Measurements from ENCODE around the gene ADAMTS15. TPM values are rescaled to one million over a fixed set of nuclear protein-coding genes. Genes with fewer than 3 reads are reported as not detected.

Gene ADAMTS15
- total RNA-seq, 2 donors from 2014 or later = 10.8 to 14.1 TPM

- Histone ChIP-seq H3K36me3 (peaks cover 16% of the 10 kb centered on the region), H3K27ac (peak overlapping the region in 1 of 2 donors; percentile 35), H3K9me3 (no peaks in the 10 kb centered on the region), H3K4me3 (peak overlapping the region; percentile 35), H3K27me3 (replicated peaks; ENCODE audit: insufficient read depth) (no peaks in the 10 kb centered on the region), H3K4me1 (ENCODE audit: control insufficient read depth in 1 of 2, low read depth in 2 of 2) (peaks cover 5 to 35% of the 10 kb centered on the region in 2 donors)
- TF ChIP-seq CTCF (IDR thresholded peaks at IDR 0.05) = no peak
- DNase-seq (ENCODE audit: low spot score) (no peak), ATAC-seq (ENCODE audit: insufficient number of reproducible peaks, low FRiP score, low read depth) (no peak)
Observed at GRCh38 chr11:130458410-130458729, 9.9 kb downstream of the ADAMTS15 start.

GRCh38 chr11:130459521-130459920, 11.1 kb downstream of the ADAMTS15 start:
- no peak overlapping the region for H3K4me3 ChIP-seq
- no peaks in the 10 kb centered on the region for H3K9me3 ChIP-seq
- no peak for TF ChIP-seq CTCF (IDR thresholded peaks at IDR 0.05)
- DNase-seq (ENCODE audit: low spot score) (no peak), ATAC-seq (ENCODE audit: insufficient number of reproducible peaks, low FRiP score, low read depth) (no peak)
- no peak overlapping the region for H3K27ac ChIP-seq
- peaks cover 19% of the 10 kb centered on the region for H3K36me3 ChIP-seq
- no peaks in the 10 kb centered on the region for H3K27me3 ChIP-seq (replicated peaks; ENCODE audit: insufficient read depth)
- peaks cover 5 to 28% of the 10 kb centered on the region in 2 donors for H3K4me1 ChIP-seq (ENCODE audit: control insufficient read depth in 1 of 2, low read depth in 2 of 2)

GRCh38 chr11:130462101-130462885, 13.8 kb downstream of the ADAMTS15 start:
- DNase-seq (ENCODE audit: low spot score) = no peak
- Histone ChIP-seq H3K27ac (no peak overlapping the region), H3K4me3 (no peak overlapping the region), H3K27me3 (replicated peaks; ENCODE audit: insufficient read depth) (no peaks in the 10 kb centered on the region), H3K4me1 (ENCODE audit: control insufficient read depth in 1 of 2, low read depth in 2 of 2) (peaks cover 5 to 13% of the 10 kb centered on the region in 2 donors), H3K36me3 (peaks cover 29% of the 10 kb centered on the region), H3K9me3 (no peaks in the 10 kb centered on the region)
- no peak for ATAC-seq (ENCODE audit: insufficient number of reproducible peaks, low FRiP score, low read depth)
- TF ChIP-seq CTCF (IDR thresholded peaks at IDR 0.05) = no peak

GRCh38 chr11:130462931-130463330, 14.5 kb downstream of the ADAMTS15 start:
- H3K9me3 ChIP-seq = no peaks in the 10 kb centered on the region
- peaks cover 0 to 7% of the 10 kb centered on the region in 2 donors for H3K4me1 ChIP-seq (ENCODE audit: control insufficient read depth in 1 of 2, low read depth in 2 of 2)
- DNase-seq (ENCODE audit: low spot score) (no peak), ATAC-seq (ENCODE audit: insufficient number of reproducible peaks, low FRiP score, low read depth) (no peak)
- H3K27me3 ChIP-seq (replicated peaks; ENCODE audit: insufficient read depth) = no peaks in the 10 kb centered on the region
- no peak for TF ChIP-seq CTCF (IDR thresholded peaks at IDR 0.05)
- no peak overlapping the region for H3K4me3 ChIP-seq
- H3K27ac ChIP-seq = no peak overlapping the region
- H3K36me3 ChIP-seq = peaks cover 29% of the 10 kb centered on the region

GRCh38 chr11:130464291-130464812, 15.9 kb downstream of the ADAMTS15 start:
- Histone ChIP-seq H3K27me3 (replicated peaks; ENCODE audit: insufficient read depth) (no peaks in the 10 kb centered on the region), H3K4me1 (ENCODE audit: control insufficient read depth in 1 of 2, low read depth in 2 of 2) (no peaks in the 10 kb centered on the region), H3K36me3 (peaks cover 32% of the 10 kb centered on the region), H3K4me3 (no peak overlapping the region), H3K9me3 (no peaks in the 10 kb centered on the region), H3K27ac (no peak overlapping the region)
- ATAC-seq (ENCODE audit: insufficient number of reproducible peaks, low FRiP score, low read depth) = no peak
- TF ChIP-seq CTCF (IDR thresholded peaks at IDR 0.05) = no peak
- no peak for DNase-seq (ENCODE audit: low spot score)

All from thoracic aorta (tissue), 2 donors.